ENCODE measurements around the gene LAYN.

DNA sequence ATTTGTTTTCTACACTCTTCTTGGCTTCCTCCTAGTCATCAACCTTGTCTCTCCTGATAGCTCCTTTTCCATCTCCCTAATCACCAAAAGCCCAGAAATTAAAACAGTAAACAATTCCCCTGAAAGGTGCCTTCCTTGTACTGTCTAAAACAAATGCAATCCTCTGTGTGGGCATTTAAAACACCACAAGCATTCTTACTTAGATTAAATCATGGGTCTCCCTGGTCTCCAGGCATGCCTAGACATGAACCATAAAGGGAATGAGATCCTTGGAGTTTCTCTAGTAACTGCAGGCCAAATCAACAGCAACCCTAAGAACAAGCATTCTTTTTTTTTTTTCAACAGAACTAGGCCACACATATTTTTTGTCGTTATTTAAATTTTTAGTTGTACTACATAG is 30.2 kb upstream of the LAYN start:
- TF ChIP-seq, protein P1, sequence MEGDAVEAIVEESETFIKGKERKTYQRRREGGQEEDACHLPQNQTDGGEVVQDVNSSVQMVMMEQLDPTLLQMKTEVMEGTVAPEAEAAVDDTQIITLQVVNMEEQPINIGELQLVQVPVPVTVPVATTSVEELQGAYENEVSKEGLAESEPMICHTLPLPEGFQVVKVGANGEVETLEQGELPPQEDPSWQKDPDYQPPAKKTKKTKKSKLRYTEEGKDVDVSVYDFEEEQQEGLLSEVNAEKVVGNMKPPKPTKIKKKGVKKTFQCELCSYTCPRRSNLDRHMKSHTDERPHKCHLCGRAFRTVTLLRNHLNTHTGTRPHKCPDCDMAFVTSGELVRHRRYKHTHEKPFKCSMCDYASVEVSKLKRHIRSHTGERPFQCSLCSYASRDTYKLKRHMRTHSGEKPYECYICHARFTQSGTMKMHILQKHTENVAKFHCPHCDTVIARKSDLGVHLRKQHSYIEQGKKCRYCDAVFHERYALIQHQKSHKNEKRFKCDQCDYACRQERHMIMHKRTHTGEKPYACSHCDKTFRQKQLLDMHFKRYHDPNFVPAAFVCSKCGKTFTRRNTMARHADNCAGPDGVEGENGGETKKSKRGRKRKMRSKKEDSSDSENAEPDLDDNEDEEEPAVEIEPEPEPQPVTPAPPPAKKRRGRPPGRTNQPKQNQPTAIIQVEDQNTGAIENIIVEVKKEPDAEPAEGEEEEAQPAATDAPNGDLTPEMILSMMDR (IDR thresholded peaks at IDR 0.05): no peak
- TF ChIP-seq, protein P2, sequence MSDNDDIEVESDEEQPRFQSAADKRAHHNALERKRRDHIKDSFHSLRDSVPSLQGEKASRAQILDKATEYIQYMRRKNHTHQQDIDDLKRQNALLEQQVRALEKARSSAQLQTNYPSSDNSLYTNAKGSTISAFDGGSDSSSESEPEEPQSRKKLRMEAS (IDR thresholded peaks at IDR 0.05; ENCODE audit: low read depth): no peak
- TF ChIP-seq FOXM1 (IDR thresholded peaks at IDR 0.05; ENCODE audit: low read depth): no peak
- TF ChIP-seq, protein P3, sequence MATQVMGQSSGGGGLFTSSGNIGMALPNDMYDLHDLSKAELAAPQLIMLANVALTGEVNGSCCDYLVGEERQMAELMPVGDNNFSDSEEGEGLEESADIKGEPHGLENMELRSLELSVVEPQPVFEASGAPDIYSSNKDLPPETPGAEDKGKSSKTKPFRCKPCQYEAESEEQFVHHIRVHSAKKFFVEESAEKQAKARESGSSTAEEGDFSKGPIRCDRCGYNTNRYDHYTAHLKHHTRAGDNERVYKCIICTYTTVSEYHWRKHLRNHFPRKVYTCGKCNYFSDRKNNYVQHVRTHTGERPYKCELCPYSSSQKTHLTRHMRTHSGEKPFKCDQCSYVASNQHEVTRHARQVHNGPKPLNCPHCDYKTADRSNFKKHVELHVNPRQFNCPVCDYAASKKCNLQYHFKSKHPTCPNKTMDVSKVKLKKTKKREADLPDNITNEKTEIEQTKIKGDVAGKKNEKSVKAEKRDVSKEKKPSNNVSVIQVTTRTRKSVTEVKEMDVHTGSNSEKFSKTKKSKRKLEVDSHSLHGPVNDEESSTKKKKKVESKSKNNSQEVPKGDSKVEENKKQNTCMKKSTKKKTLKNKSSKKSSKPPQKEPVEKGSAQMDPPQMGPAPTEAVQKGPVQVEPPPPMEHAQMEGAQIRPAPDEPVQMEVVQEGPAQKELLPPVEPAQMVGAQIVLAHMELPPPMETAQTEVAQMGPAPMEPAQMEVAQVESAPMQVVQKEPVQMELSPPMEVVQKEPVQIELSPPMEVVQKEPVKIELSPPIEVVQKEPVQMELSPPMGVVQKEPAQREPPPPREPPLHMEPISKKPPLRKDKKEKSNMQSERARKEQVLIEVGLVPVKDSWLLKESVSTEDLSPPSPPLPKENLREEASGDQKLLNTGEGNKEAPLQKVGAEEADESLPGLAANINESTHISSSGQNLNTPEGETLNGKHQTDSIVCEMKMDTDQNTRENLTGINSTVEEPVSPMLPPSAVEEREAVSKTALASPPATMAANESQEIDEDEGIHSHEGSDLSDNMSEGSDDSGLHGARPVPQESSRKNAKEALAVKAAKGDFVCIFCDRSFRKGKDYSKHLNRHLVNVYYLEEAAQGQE (IDR thresholded peaks at IDR 0.05; ENCODE audit: low read depth, low read length): no peak
- TF ChIP-seq, protein P4, sequence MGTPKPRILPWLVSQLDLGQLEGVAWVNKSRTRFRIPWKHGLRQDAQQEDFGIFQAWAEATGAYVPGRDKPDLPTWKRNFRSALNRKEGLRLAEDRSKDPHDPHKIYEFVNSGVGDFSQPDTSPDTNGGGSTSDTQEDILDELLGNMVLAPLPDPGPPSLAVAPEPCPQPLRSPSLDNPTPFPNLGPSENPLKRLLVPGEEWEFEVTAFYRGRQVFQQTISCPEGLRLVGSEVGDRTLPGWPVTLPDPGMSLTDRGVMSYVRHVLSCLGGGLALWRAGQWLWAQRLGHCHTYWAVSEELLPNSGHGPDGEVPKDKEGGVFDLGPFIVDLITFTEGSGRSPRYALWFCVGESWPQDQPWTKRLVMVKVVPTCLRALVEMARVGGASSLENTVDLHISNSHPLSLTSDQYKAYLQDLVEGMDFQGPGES (IDR thresholded peaks at IDR 0.05; ENCODE audit: low read depth, low read length): no peak
- TF ChIP-seq FOXJ3 (CRISPR knock-in tag; IDR thresholded peaks at IDR 0.05): no peak
- TF ChIP-seq RCOR1 (IDR thresholded peaks at IDR 0.05; ENCODE audit: low read length): no peak
- TF ChIP-seq CHD2 (IDR thresholded peaks at IDR 0.05; ENCODE audit: low read length, partially characterized antibody): no peak
- no peak for TF ChIP-seq MXI1 (IDR thresholded peaks at IDR 0.05; ENCODE audit: low read depth, low read length)
- TF ChIP-seq GABPA (IDR thresholded peaks at IDR 0.05; ENCODE audit: low read depth): no peak
- TF ChIP-seq YY1 (IDR thresholded peaks at IDR 0.05; ENCODE audit: low read depth): no peak
- TF ChIP-seq TAF1 (IDR thresholded peaks at IDR 0.05; ENCODE audit: borderline replicate concordance, low read depth, low read length): no peak
